ENCODE measurements around the gene CTXND1. TPM values are rescaled to one million over a fixed set of nuclear protein-coding genes. Genes with fewer than 3 reads are reported as not detected.

Gene CTXND1
- total and polyA plus RNA-seq, 3 experiments from 2014 or later = not detected

DNA sequence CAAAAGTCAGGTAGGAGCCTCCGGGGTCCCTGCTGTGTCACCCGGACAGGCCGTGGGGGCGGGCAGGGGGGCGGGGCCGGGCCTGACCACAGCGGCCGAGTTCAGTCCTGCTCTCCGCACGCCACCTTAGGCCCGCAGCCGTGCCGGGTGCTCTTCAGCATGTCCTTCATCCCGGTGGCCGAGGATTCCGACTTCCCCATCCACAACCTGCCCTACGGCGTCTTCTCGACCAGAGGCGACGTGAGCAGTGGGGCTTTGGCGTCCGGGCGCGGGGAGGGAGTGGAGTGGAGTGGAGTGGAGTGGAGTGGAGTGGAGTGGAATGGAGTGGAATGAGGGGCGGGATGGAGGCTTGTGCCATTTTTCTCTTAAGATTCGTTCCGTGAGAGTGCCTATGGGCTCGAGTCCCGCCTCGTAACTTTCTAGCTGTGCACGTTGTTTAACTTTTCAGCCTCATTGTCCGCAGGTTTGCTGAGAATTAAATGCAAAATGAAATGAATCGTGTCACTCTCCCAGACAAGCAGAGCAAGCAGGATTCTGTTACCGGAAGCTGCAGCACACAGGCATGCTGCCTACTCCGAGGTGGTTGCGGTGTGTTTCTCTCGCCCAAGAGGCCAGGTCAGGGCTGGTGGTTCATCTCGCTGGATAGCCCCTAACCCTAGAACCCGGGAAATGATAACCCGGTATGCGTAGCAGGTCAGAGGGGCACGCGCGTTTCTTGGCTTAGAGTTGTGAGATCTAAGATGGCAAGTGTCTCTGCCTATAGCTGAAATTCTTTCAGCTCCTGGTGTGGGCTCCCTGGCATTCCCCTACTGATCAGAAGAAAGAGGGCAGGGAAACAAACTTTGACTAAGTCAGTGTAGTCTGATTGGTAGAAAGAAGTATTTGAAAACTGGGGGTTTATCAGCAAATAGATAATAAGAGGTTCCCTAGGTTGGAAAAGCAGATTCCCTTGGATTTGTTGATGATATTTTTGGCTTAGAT lies 98.8 kb downstream of the CTXND1 start, which contains the start of gene FAH:
Gene FAH (plus strand): TSS at position 104 of the 981 bp plus-strand sequence. CDS start 56 bp downstream, at position 160.
- Histone ChIP-seq H3K27ac (ENCODE audit: low read depth, low read length) (peak within 1 kb of the TSS; percentile 60), H3K27me3 (ENCODE audit: insufficient read depth, low read length, poor library complexity, severe bottlenecking) (no peaks in the 10 kb centered on the region), H3K4me3 (ENCODE audit: low read length) (peak within 1 kb of the TSS; percentile 81), H3K9me3 (ENCODE audit: low read length) (no peaks in the 10 kb centered on the region), H3K36me3 (ENCODE audit: insufficient read depth, low read length) (no peaks in the 10 kb centered on the region), H3K4me1 (ENCODE audit: insufficient read depth, low read length) (peaks cover 10% of the 10 kb centered on the region)
- Mint-ChIP-seq H3K36me3 (peaks cover 0 to 2% (median 0%) of the 10 kb centered on the region in 3 donors), H3K4me3 (peak within 1 kb of the TSS; percentile 89 to 95 (median 93)), H3K4me1 (peaks cover 13 to 25% (median 22%) of the 10 kb centered on the region in 3 donors), H3K27ac (peak within 1 kb of the TSS; percentile 57 to 96 (median 90)), H3K27me3 (no peaks in the 10 kb centered on the region), H3K9me3 (no peaks in the 10 kb centered on the region)
- DNase-seq = peak; percentile 13 to 53 (median 41)
- ChIA-PET POLR2A (interaction anchor here (0.7 to 1.6 kb wide), 3 partner anchors 8 to 854 kb away, joined by 3 to 4 read pairs (median 4); no protein-coding TSS in a partner anchor), CTCF (no interaction called here)

DNA sequence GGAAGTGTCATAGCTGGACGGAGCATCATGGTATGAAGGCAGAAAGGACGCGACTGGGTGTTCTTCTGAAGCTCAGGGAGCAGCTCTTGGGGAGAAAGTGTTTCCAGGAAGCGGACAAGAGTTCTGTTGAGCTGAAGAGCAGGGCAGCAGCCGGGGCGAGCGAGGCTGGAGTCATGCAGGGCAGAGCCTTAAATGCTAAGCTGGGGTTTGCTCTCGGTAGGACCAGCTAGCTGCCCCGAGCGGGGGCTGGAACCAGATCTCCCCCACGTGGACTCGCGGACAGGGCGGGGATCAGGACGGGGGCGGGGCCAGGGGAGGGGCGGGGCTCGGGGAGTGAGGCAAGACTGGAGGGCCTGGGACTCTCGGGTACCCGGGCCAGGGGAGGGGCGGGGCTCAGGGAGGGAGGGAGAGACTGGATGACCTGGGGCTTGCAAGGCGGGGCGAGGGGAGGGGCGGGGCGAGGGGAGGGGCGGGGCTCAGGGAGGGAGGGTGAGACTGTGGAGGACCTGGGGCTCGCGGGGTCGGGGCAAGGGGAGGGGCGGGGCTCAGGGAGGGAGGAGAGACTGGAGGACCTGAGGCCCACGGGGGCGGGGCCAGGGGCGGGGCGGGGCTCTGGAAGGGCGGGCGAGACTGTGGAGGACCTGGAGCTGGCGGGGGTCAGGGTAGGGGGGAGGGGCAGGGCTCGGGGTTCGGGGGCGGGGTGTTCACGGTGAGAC lies 99.7 kb downstream of the CTXND1 start:
- H3K9me3 ChIP-seq (ENCODE audit: low read length) = no peaks in the 10 kb centered on the region
- no peak overlapping the region for H3K4me3 ChIP-seq (ENCODE audit: low read length)
- no peaks in the 10 kb centered on the region for H3K36me3 ChIP-seq (ENCODE audit: insufficient read depth, low read length)
- Mint-ChIP-seq H3K4me3 (peak overlapping the region; percentile 84 to 95 (median 93)), H3K27ac (peak overlapping the region; percentile 57 to 91 (median 82)), H3K36me3 (peaks cover 0 to 2% (median 0%) of the 10 kb centered on the region in 3 donors), H3K27me3 (no peaks in the 10 kb centered on the region), H3K4me1 (peaks cover 13 to 25% (median 22%) of the 10 kb centered on the region in 3 donors), H3K9me3 (no peaks in the 10 kb centered on the region)
- H3K27ac ChIP-seq (ENCODE audit: low read depth, low read length) = peak overlapping the region; percentile 33
- ChIA-PET CTCF (interaction anchor here (0.8 to 1.4 kb wide), 2 partner anchors 21 to 92 kb away, joined by 3 to 7 read pairs; partner anchors contain the start of gene ZFAND6), POLR2A (interaction anchor here (0.8 to 1.6 kb wide), 3 partner anchors 9 to 229 kb away, joined by 3 to 4 read pairs (median 4); no protein-coding TSS in a partner anchor)
- no peaks in the 10 kb centered on the region for H3K27me3 ChIP-seq (ENCODE audit: insufficient read depth, low read length, poor library complexity, severe bottlenecking)
- DNase-seq = peak; percentile 69 to 94 (median 88)
- H3K4me1 ChIP-seq (ENCODE audit: insufficient read depth, low read length) = peaks cover 10% of the 10 kb centered on the region

DNA sequence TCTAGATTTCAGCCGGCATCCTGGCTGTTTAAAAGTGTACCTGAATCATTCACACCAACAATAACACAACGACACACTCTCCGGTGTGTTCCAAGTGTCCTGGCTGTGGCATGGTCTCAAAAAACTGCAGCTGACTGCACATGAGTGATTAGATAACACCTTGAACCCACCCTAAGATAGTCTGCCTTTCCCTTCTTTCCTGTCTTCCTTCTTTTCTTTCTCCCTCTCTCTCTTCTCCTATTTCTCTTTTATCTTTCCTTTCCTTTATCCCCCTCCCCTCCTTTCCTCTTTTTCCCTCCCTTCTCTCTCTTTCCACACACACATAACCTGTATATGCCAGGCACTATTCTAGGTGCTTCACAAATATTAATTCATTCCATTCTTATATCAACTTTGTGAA lies 100.4 kb downstream of the CTXND1 start:
- ChIA-PET POLR2A (interaction anchor here (0.8 to 1.6 kb wide), 2 partner anchors 92 to 228 kb away, joined by 3 to 4 read pairs; no protein-coding TSS in a partner anchor), CTCF (interaction anchor here (1.4 kb wide), 1 partner anchor 91 kb away, joined by 7 read pairs; the partner anchor contains the start of gene ZFAND6)
- no peaks in the 10 kb centered on the region for H3K9me3 Mint-ChIP-seq
- H3K4me1 Mint-ChIP-seq = peaks cover 13 to 25% (median 22%) of the 10 kb centered on the region in 3 donors
- H3K27ac Mint-ChIP-seq = peak overlapping the region in 6 of 8 donors; percentile 59 to 91 (median 83)
- H3K27me3 Mint-ChIP-seq = no peaks in the 10 kb centered on the region
- no peak for DNase-seq
- peak overlapping the region in 6 of 7 donors; percentile 84 to 93 (median 86) for H3K4me3 Mint-ChIP-seq
- H3K4me3 ChIP-seq (ENCODE audit: low read length) = no peak overlapping the region
- no peaks in the 10 kb centered on the region for H3K27me3 ChIP-seq (ENCODE audit: insufficient read depth, low read length, poor library complexity, severe bottlenecking)
- H3K36me3 ChIP-seq (ENCODE audit: insufficient read depth, low read length) = no peaks in the 10 kb centered on the region
- peaks cover 10% of the 10 kb centered on the region for H3K4me1 ChIP-seq (ENCODE audit: insufficient read depth, low read length)
- H3K27ac ChIP-seq (ENCODE audit: low read depth, low read length) = no peak overlapping the region
- no peaks in the 10 kb centered on the region for H3K9me3 ChIP-seq (ENCODE audit: low read length)
- peaks cover 0 to 2% (median 0%) of the 10 kb centered on the region in 3 donors for H3K36me3 Mint-ChIP-seq

DNA sequence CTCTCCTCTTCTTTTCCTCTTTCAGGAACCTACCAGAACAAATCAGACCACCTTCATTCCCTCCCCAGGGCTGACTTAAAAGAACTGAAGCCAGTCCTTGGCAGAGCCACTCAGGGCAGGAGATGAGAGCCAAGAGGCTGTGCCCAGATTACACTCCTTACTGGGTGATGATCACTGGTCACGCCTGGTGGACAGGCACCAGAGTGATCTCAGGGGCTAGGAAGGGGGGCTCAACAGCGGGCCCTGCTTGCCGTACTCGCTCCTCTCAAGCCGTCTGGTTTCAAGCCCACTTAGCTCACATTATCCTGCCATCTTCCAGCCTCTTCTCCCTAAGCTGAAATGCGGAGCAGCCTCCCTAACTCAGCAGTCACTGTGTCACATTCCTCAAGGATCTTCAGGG lies 100.9 kb downstream of the CTXND1 start:
- DNase-seq = no peak
- no peak overlapping the region for H3K27ac ChIP-seq (ENCODE audit: low read depth, low read length)
- Mint-ChIP-seq H3K27me3 (no peaks in the 10 kb centered on the region), H3K27ac (peak overlapping the region in 2 of 8 donors; percentile 24 to 70), H3K4me3 (peak overlapping the region in 1 of 7 donors; percentile 93), H3K36me3 (peaks cover 0 to 2% (median 0%) of the 10 kb centered on the region in 3 donors), H3K9me3 (peaks cover 0 to 4% (median 0%) of the 10 kb centered on the region in 5 donors), H3K4me1 (peaks cover 13 to 25% (median 22%) of the 10 kb centered on the region in 3 donors)
- ChIA-PET CTCF (interaction anchor here (1.4 kb wide), 1 partner anchor 91 kb away, joined by 7 read pairs; the partner anchor contains the start of gene ZFAND6), POLR2A (no interaction called here)
- H3K4me3 ChIP-seq (ENCODE audit: low read length) = no peak overlapping the region
- H3K9me3 ChIP-seq (ENCODE audit: low read length) = no peaks in the 10 kb centered on the region
- H3K4me1 ChIP-seq (ENCODE audit: insufficient read depth, low read length) = peaks cover 10% of the 10 kb centered on the region
- no peaks in the 10 kb centered on the region for H3K27me3 ChIP-seq (ENCODE audit: insufficient read depth, low read length, poor library complexity, severe bottlenecking)
- H3K36me3 ChIP-seq (ENCODE audit: insufficient read depth, low read length) = no peaks in the 10 kb centered on the region

Other genes with a start within 250 kb of the CTXND1 start
- gene ZFAND6, start 192.5 kb downstream of the CTXND1 start, total RNA-seq = 10 to 100 TPM; 27.5 to 28.6 TPM
- gene ZFAND6, start 192.5 kb downstream of the CTXND1 start, polyA plus RNA-seq = 111 TPM
- gene FAH, start 99.2 kb downstream of the CTXND1 start, total RNA-seq = 10 to 100 TPM; 63.8 TPM
- 4.8 TPM for gene FAH, start 99.2 kb downstream of the CTXND1 start, polyA plus RNA-seq
- under 1 TPM; 0.11 to 0.13 TPM for gene ARNT2, start 152.2 kb upstream of the CTXND1 start, total RNA-seq
- gene ARNT2, start 152.2 kb upstream of the CTXND1 start, polyA plus RNA-seq = not detected

Measured in CD8-positive, alpha-beta memory T cell (primary cell).